ENCODE data around the gene DENND4A. TPM values are rescaled to one million over a fixed set of nuclear protein-coding genes. Genes with fewer than 3 reads are reported as not detected.

The DENND4A gene
- total RNA-seq, 1 donor from 2014 or later, result 13.9 TPM

DNA sequence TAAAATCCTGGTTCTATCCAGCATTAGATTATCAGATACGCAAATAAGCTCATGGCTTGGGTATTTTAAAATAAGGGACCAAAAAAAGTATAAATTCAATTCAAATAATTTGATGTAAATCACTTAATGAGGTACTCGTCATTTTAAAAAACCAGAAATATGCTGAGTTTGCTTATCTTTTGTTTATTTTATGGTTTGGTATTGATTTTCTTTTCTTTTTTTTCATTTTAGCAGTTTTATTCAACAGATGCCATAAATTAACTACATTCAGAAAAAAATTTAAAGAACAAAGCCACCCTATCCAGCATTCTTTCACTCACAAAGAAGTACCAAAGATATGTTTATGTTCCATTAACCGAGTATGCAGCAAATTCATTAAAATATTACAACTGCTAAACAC lies 22.6 kb downstream of the DENND4A start:
- H3K27me3 ChIP-seq (ENCODE audit: insufficient read depth, low read length), result no peaks in the 10 kb centered on the region
- H4K20me1 ChIP-seq (ENCODE audit: insufficient read depth, low read length), result peaks cover 11% of the 10 kb centered on the region
- no peak for DNase-seq (ENCODE audit: low read depth)
- H2AFZ ChIP-seq (ENCODE audit: low read depth, low read length), result no peak overlapping the region
- H3K9ac ChIP-seq (ENCODE audit: low read length), result no peak overlapping the region
- Mint-ChIP-seq H3K9me3 (ENCODE audit: unreplicated experiment) (no peaks in the 10 kb centered on the region), H3K4me1 (ENCODE audit: low read depth, unreplicated experiment) (no peaks in the 10 kb centered on the region), H3K36me3 (ENCODE audit: low read depth, unreplicated experiment) (peaks cover 2% of the 10 kb centered on the region), H3K4me3 (ENCODE audit: unreplicated experiment) (no peak overlapping the region), H3K27me3 (ENCODE audit: low read depth, unreplicated experiment) (no peaks in the 10 kb centered on the region), H3K27ac (ENCODE audit: unreplicated experiment) (no peak overlapping the region)
- no peak overlapping the region for H3K27ac ChIP-seq (ENCODE audit: low read depth, low read length)
- H3K79me2 ChIP-seq (ENCODE audit: insufficient read depth, low read length), result peaks cover 25% of the 10 kb centered on the region
- no peak for FAIRE-seq
- no peak overlapping the region for H3K4me2 ChIP-seq (ENCODE audit: low read length)
- no peaks in the 10 kb centered on the region for H3K36me3 ChIP-seq (ENCODE audit: insufficient read depth, low read length)
- TF ChIP-seq, protein P1, sequence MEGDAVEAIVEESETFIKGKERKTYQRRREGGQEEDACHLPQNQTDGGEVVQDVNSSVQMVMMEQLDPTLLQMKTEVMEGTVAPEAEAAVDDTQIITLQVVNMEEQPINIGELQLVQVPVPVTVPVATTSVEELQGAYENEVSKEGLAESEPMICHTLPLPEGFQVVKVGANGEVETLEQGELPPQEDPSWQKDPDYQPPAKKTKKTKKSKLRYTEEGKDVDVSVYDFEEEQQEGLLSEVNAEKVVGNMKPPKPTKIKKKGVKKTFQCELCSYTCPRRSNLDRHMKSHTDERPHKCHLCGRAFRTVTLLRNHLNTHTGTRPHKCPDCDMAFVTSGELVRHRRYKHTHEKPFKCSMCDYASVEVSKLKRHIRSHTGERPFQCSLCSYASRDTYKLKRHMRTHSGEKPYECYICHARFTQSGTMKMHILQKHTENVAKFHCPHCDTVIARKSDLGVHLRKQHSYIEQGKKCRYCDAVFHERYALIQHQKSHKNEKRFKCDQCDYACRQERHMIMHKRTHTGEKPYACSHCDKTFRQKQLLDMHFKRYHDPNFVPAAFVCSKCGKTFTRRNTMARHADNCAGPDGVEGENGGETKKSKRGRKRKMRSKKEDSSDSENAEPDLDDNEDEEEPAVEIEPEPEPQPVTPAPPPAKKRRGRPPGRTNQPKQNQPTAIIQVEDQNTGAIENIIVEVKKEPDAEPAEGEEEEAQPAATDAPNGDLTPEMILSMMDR (IDR thresholded peaks at IDR 0.05; ENCODE audit: insufficient read depth, low read depth, low read length), result no peak
- TF ChIP-seq EZH2 (IDR thresholded peaks at IDR 0.05; ENCODE audit: insufficient read depth, low read length), result no peak
- H3K4me3 ChIP-seq (ENCODE audit: insufficient read depth, low read depth, low read length), result no peak overlapping the region
- H3K4me1 ChIP-seq (ENCODE audit: insufficient read depth, low read length), result no peaks in the 10 kb centered on the region
- no peaks in the 10 kb centered on the region for H3K9me3 ChIP-seq (ENCODE audit: insufficient read depth, low read depth, low read length)

DNA sequence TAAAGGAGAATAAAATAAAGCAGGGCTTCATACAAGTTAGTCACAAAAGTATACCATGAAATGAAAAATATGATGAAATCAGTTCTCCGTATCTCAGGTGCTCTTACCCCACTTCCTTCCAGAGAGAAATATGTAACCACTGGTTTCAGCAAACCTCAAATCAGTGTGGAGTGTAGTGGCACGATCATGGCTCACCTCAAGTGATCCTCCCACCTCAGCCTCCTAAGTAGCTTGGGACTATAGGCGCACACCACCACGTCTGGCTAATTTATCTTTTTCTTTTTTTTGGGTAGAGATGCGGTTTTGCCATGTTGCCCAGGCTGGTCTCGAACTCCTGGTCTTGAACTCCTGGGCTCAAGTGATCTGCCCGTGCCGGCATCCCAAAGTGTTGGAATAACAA lies 24.2 kb downstream of the DENND4A start:
- no peaks in the 10 kb centered on the region for H3K9me3 Mint-ChIP-seq (ENCODE audit: unreplicated experiment)
- H3K4me1 Mint-ChIP-seq (ENCODE audit: low read depth, unreplicated experiment), result no peaks in the 10 kb centered on the region
- no peak overlapping the region for H3K4me2 ChIP-seq (ENCODE audit: low read length)
- no peak overlapping the region for H3K27ac ChIP-seq (ENCODE audit: low read depth, low read length)
- no peaks in the 10 kb centered on the region for H3K9me3 ChIP-seq (ENCODE audit: insufficient read depth, low read depth, low read length)
- no peak overlapping the region for H3K27ac Mint-ChIP-seq (ENCODE audit: unreplicated experiment)
- H2AFZ ChIP-seq (ENCODE audit: low read depth, low read length), result no peak overlapping the region
- no peak overlapping the region for H3K4me3 ChIP-seq (ENCODE audit: insufficient read depth, low read depth, low read length)
- no peaks in the 10 kb centered on the region for H3K36me3 ChIP-seq (ENCODE audit: insufficient read depth, low read length)
- FAIRE-seq, result no peak
- no peaks in the 10 kb centered on the region for H3K27me3 ChIP-seq (ENCODE audit: insufficient read depth, low read length)
- H3K4me3 Mint-ChIP-seq (ENCODE audit: unreplicated experiment), result no peak overlapping the region
- H4K20me1 ChIP-seq (ENCODE audit: insufficient read depth, low read length), result peaks cover 8% of the 10 kb centered on the region
- no peaks in the 10 kb centered on the region for H3K27me3 Mint-ChIP-seq (ENCODE audit: low read depth, unreplicated experiment)
- H3K4me1 ChIP-seq (ENCODE audit: insufficient read depth, low read length), result no peaks in the 10 kb centered on the region
- no peak for DNase-seq (ENCODE audit: low read depth)
- H3K79me2 ChIP-seq (ENCODE audit: insufficient read depth, low read length), result peaks cover 17% of the 10 kb centered on the region
- H3K9ac ChIP-seq (ENCODE audit: low read length), result no peak overlapping the region
- TF ChIP-seq EZH2 (IDR thresholded peaks at IDR 0.05; ENCODE audit: insufficient read depth, low read length), result no peak
- TF ChIP-seq, protein P1 (IDR thresholded peaks at IDR 0.05; ENCODE audit: insufficient read depth, low read depth, low read length), result no peak
- peaks cover 2% of the 10 kb centered on the region for H3K36me3 Mint-ChIP-seq (ENCODE audit: low read depth, unreplicated experiment)

DNA sequence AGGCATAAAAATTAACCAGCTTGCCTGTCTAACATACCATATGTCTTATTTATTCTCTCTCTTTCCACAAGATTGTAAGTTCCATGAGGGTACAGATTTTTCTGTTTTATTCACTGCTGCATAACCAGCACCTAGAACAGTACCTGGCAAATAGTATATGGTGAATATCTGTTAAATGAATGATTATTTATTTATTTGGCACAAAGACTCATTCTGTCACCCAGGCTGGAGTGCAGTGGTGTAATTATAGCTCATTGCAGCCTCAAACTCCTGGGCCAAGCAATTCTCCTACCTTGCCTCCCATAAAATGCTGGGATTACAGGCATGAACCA lies 24.9 kb downstream of the DENND4A start:
- no peaks in the 10 kb centered on the region for H3K4me1 ChIP-seq (ENCODE audit: insufficient read depth, low read length)
- no peaks in the 10 kb centered on the region for H3K36me3 ChIP-seq (ENCODE audit: insufficient read depth, low read length)
- no peak overlapping the region for H3K4me2 ChIP-seq (ENCODE audit: low read length)
- no peaks in the 10 kb centered on the region for H3K9me3 ChIP-seq (ENCODE audit: insufficient read depth, low read depth, low read length)
- FAIRE-seq (no peak), DNase-seq (ENCODE audit: low read depth) (no peak)
- Mint-ChIP-seq H3K4me3 (ENCODE audit: unreplicated experiment) (no peak overlapping the region), H3K27me3 (ENCODE audit: low read depth, unreplicated experiment) (no peaks in the 10 kb centered on the region), H3K4me1 (ENCODE audit: low read depth, unreplicated experiment) (no peaks in the 10 kb centered on the region), H3K9me3 (ENCODE audit: unreplicated experiment) (no peaks in the 10 kb centered on the region), H3K36me3 (ENCODE audit: low read depth, unreplicated experiment) (peaks cover 2% of the 10 kb centered on the region), H3K27ac (ENCODE audit: unreplicated experiment) (no peak overlapping the region)
- peaks cover 7% of the 10 kb centered on the region for H4K20me1 ChIP-seq (ENCODE audit: insufficient read depth, low read length)
- no peak overlapping the region for H3K9ac ChIP-seq (ENCODE audit: low read length)
- H2AFZ ChIP-seq (ENCODE audit: low read depth, low read length), result no peak overlapping the region
- H3K79me2 ChIP-seq (ENCODE audit: insufficient read depth, low read length), result peaks cover 18% of the 10 kb centered on the region
- no peak overlapping the region for H3K4me3 ChIP-seq (ENCODE audit: insufficient read depth, low read depth, low read length)
- TF ChIP-seq EZH2 (IDR thresholded peaks at IDR 0.05; ENCODE audit: insufficient read depth, low read length), result no peak
- TF ChIP-seq, protein P1 (IDR thresholded peaks at IDR 0.05; ENCODE audit: insufficient read depth, low read depth, low read length), result no peak
- H3K27me3 ChIP-seq (ENCODE audit: insufficient read depth, low read length), result no peaks in the 10 kb centered on the region
- H3K27ac ChIP-seq (ENCODE audit: low read depth, low read length), result no peak overlapping the region
